AG20443 (cell line): ENCODE results near the gene HSPA12A.
A peak's percentile ranks its signal among the peaks of the same experiment; 100 is the strongest.

Source experiments
- DNase-seq: peaks from one replicate; pipeline ENCODE4 v3.0.0; 2012; ENCODE audit warnings: low spot score, mixed read lengths

HSPA12A gene

GRCh38 chr10:116770281-116770680 lies 27.9 kb upstream of the HSPA12A start:
- no peak for DNase-seq

GRCh38 chr10:116769791-116770190 lies 27.4 kb upstream of the HSPA12A start:
- no peak for DNase-seq

GRCh38 chr10:116769368-116769767 lies 27.0 kb upstream of the HSPA12A start:
- no peak for DNase-seq

- DNase-seq: peak; percentile 24
Measured at GRCh38 chr10:116768786-116769185, 26.4 kb upstream of the HSPA12A start.

GRCh38 chr10:116766837-116767634 lies 24.7 kb upstream of the HSPA12A start:
- peak; percentile 92 for DNase-seq

GRCh38 chr10:116766241-116766827 lies 24.0 kb upstream of the HSPA12A start:
- DNase-seq: no peak

- DNase-seq: no peak
Measured at GRCh38 chr10:116765648-116766081, 23.3 kb upstream of the HSPA12A start.

- no peak for DNase-seq
Measured at GRCh38 chr10:116764979-116765378, 22.6 kb upstream of the HSPA12A start.

- DNase-seq: no peak
Measured at GRCh38 chr10:116763440-116763839, 21.1 kb upstream of the HSPA12A start.

GRCh38 chr10:116761883-116762282 lies 19.5 kb upstream of the HSPA12A start:
- no peak for DNase-seq

GRCh38 chr10:116760919-116761318 lies 18.6 kb upstream of the HSPA12A start:
- no peak for DNase-seq

GRCh38 chr10:116757246-116757645 lies 14.9 kb upstream of the HSPA12A start:
- no peak for DNase-seq

- peak; percentile 56 for DNase-seq
Measured at GRCh38 chr10:116756277-116756676, 13.9 kb upstream of the HSPA12A start.

GRCh38 chr10:116753759-116754158 lies 11.4 kb upstream of the HSPA12A start:
- DNase-seq: no peak

- no peak for DNase-seq
Measured at GRCh38 chr10:116752969-116753665, 10.8 kb upstream of the HSPA12A start.

- DNase-seq: no peak
Measured at GRCh38 chr10:116752563-116752962, 10.2 kb upstream of the HSPA12A start.

- no peak for DNase-seq
Measured at GRCh38 chr10:116748471-116748870, 6.1 kb upstream of the HSPA12A start.

GRCh38 chr10:116748041-116748440 lies 5.7 kb upstream of the HSPA12A start:
- peak; percentile 70 for DNase-seq

GRCh38 chr10:116747325-116747724 lies 5.0 kb upstream of the HSPA12A start:
- no peak for DNase-seq

GRCh38 chr10:116744885-116745284 lies 2.5 kb upstream of the HSPA12A start:
- no peak for DNase-seq

GRCh38 chr10:116744163-116744753 lies 1.9 kb upstream of the HSPA12A start:
- no peak for DNase-seq

GRCh38 chr10:116743266-116744064 lies 1.1 kb upstream of the HSPA12A start:
- no peak for DNase-seq
